MCF 10A (cell line): ENCODE results near the gene HNRNPUL1. TPM values are rescaled to one million over a fixed set of nuclear protein-coding genes. Genes with fewer than 3 reads are reported as not detected.

Experiments
- BruUV-seq: library from RNA; stranded (reverse); fragments of 400-500 nt; replicated peaks from 2 replicates; lab custom pipeline; 2021; lab: Mats Ljungman, UMichigan
- CTCF ChIA-PET: fragments of 300-600 bp; sonication (Branson Sonifier 250); formaldehyde crosslinking; extraction: SDS; loops from one replicate; lab custom pipeline; 2021; ENCODE audit warnings: antibody characterized with exemption, inconsistent platforms; lab: Yijun Ruan, JAX
- POLR2A ChIA-PET: fragments of 300-600, 350-650 bp; sonication (Branson Sonifier 250); formaldehyde crosslinking; extraction: SDS; loops from one replicate; lab custom pipeline; 2020; ENCODE audit warnings: antibody characterized with exemption, inconsistent platforms; lab: Yijun Ruan, JAX
- DNase-seq: peaks from one replicate; pipeline ENCODE4 v3.0.0-alpha.2; 2018; ENCODE audit not compliant: unreplicated experiment
- H3K27ac Mint-ChIP-seq: one replicate; pipeline ENCODE4 v1.8.0; 2022; ENCODE audit warnings: mild to moderate bottlenecking, low read depth, mixed read lengths; ENCODE audit not compliant: unreplicated experiment
- H3K27me3 Mint-ChIP-seq: one replicate; pipeline ENCODE4 v1.8.0; 2022; ENCODE audit warnings: mixed read lengths; ENCODE audit not compliant: insufficient read depth, unreplicated experiment
- H3K36me3 Mint-ChIP-seq: one replicate; pipeline ENCODE4 v1.8.0; 2022; ENCODE audit warnings: mild to moderate bottlenecking, moderate library complexity, mixed read lengths; ENCODE audit not compliant: insufficient read depth, unreplicated experiment
- H3K4me1 Mint-ChIP-seq: one replicate; pipeline ENCODE4 v1.8.0; 2022; ENCODE audit warnings: mixed read lengths; ENCODE audit not compliant: insufficient read depth, unreplicated experiment
- H3K4me3 Mint-ChIP-seq: one replicate; pipeline ENCODE4 v1.8.0; 2022; ENCODE audit warnings: mild to moderate bottlenecking, moderate library complexity, mixed read lengths; ENCODE audit not compliant: unreplicated experiment
- H3K9me3 Mint-ChIP-seq: one replicate; pipeline ENCODE4 v1.8.0; 2022; ENCODE audit warnings: mixed read lengths; ENCODE audit not compliant: unreplicated experiment
- CTCF ChIP-seq: fragments of 200-600 bp; IDR thresholded peaks from one replicate; pipeline ENCODE4 v1.8.0; 2022; ENCODE audit warnings: antibody characterized with exemption, mild to moderate bottlenecking; ENCODE audit not compliant: unreplicated experiment
- intact Hi-C: fragments of 100-400 bp; cut with micrococcal nuclease; formaldehyde crosslinking; loops from 2 replicates; pipeline ENCODE4 v1.14.1; 2022
- total RNA-seq: library from RNA; stranded (reverse); gene quantifications from 2 replicates; pipeline ENCODE4 v1.2.3, GENCODE V29; 2022

The HNRNPUL1 gene
- total RNA-seq, 1 experiment from 2014 or later, result 204 TPM

DNA sequence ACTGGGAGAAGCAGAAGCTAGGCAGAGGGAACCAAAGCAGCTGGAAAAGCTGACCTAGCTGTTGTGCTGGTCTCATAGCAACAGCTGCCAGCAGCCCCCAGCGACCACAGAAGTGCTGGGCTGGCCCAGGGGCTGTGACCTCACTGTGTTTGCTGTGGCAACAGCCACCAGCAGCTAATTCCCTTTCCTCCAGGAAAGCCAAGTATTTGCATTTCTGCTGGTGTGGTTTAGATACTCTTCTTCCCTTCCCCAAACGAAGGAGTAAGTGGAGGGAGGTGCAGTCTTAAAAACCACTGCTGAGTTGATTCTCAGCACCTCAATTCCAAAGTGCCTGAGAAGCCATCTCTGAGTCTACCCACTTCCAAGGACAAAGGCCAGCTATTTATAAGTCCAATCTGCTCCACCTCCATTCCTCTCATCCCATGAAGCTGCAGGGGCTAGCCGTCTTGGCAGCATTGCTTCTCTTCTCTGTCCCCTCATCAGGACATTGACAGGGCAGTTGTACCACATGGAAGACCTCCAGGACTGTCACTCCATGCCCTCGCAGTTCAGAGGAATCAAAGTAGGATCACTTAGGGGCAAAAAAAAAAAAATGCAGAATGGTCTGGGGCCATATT lies 34.3 kb downstream of the HNRNPUL1 start:
- DNase-seq, result no peak
- H3K36me3 Mint-ChIP-seq, result peaks cover 92% of the 10 kb centered on the region
- no peak for TF ChIP-seq CTCF
- CTCF ChIA-PET, result interaction anchor here (0.6 to 3.8 kb wide), 4 partner anchors 10 to 947 kb away, joined by 3 to 25 read pairs (median 4); no protein-coding TSS in a partner anchor
- no peaks in the 10 kb centered on the region for H3K9me3 Mint-ChIP-seq
- H3K4me3 Mint-ChIP-seq, result no peak overlapping the region
- H3K4me1 Mint-ChIP-seq, result no peaks in the 10 kb centered on the region
- no TSS peak for BruUV-seq
- intact Hi-C loops, result no loop called here
- no peaks in the 10 kb centered on the region for H3K27me3 Mint-ChIP-seq
- POLR2A ChIA-PET, result interaction anchor here (0.6 to 1.4 kb wide), 3 partner anchors 11 to 47 kb away, joined by 3 to 4 read pairs (median 3); no protein-coding TSS in a partner anchor
- H3K27ac Mint-ChIP-seq, result no peak overlapping the region

GRCh38 chr19:41299046-41299754 lies 35.0 kb downstream of the HNRNPUL1 start:
- intact Hi-C loops, result no loop called here
- POLR2A ChIA-PET, result interaction anchor here (0.6 to 1.4 kb wide), 3 partner anchors 8 to 48 kb away, joined by 3 read pairs; no protein-coding TSS in a partner anchor
- no peaks in the 10 kb centered on the region for H3K9me3 Mint-ChIP-seq
- H3K27me3 Mint-ChIP-seq, result no peaks in the 10 kb centered on the region
- peaks cover 92% of the 10 kb centered on the region for H3K36me3 Mint-ChIP-seq
- no peak overlapping the region for H3K27ac Mint-ChIP-seq
- CTCF ChIA-PET, result interaction anchor here (0.6 to 3.8 kb wide), 4 partner anchors 9 to 947 kb away, joined by 3 to 25 read pairs (median 4); no protein-coding TSS in a partner anchor
- no peak overlapping the region for H3K4me3 Mint-ChIP-seq
- H3K4me1 Mint-ChIP-seq, result no peaks in the 10 kb centered on the region
- no peak for TF ChIP-seq CTCF
- no TSS peak for BruUV-seq
- no peak for DNase-seq

DNA sequence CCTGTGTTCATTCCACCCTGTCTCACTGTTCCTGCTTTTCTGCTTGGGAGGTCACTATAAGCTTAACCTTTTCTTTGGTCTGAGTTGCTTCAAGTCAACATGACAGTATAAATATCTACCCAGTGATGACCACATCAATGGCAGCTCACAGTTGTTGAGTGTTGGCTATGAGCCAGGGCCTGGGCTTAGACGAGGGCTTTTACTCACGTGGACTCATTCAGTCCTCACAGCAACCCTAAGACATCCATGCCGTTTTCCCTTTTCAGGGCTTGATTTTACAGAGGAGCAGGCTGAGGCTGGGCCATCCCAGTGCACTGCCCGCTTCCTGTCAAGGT lies 35.5 kb downstream of the HNRNPUL1 start:
- Mint-ChIP-seq H3K27me3 (no peaks in the 10 kb centered on the region), H3K27ac (no peak overlapping the region), H3K36me3 (peaks cover 92% of the 10 kb centered on the region), H3K4me1 (no peaks in the 10 kb centered on the region), H3K9me3 (no peaks in the 10 kb centered on the region), H3K4me3 (no peak overlapping the region)
- no peak for TF ChIP-seq CTCF
- no TSS peak for BruUV-seq
- ChIA-PET CTCF (interaction anchor here (0.6 to 3.8 kb wide), 2 partner anchors 8 to 16 kb away, joined by 3 to 25 read pairs; no protein-coding TSS in a partner anchor), POLR2A (interaction anchor here (0.6 kb wide), 1 partner anchor 8 kb away, joined by 3 read pairs; no protein-coding TSS in a partner anchor)
- DNase-seq, result peak; percentile 14
- intact Hi-C loops, result no loop called here

DNA sequence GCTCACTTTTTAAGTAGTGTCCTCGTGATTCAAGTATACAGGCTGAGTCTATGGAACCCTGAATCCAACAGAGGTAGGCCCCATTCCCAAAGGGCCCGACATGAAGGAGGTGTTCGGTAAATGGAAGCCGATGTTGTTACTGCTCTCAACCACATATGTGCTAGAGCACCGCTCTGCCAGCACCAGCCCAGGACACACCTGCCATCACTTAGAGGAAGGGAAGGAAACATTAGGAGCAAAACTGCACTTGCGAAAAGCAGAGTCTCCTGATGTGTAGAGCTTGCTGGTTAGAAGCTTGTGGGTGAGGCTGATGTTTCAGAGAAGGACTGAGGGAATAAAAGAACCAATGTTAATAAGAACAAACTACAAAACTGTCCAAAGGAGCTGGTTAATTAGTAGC lies 36.4 kb downstream of the HNRNPUL1 start:
- H3K36me3 Mint-ChIP-seq, result peaks cover 92% of the 10 kb centered on the region
- no peaks in the 10 kb centered on the region for H3K9me3 Mint-ChIP-seq
- CTCF ChIA-PET, result interaction anchor here (0.7 to 3.8 kb wide), 3 partner anchors 8 to 53 kb away, joined by 4 to 25 read pairs (median 9); no protein-coding TSS in a partner anchor
- no peak for TF ChIP-seq CTCF
- no peaks in the 10 kb centered on the region for H3K27me3 Mint-ChIP-seq
- no peak overlapping the region for H3K27ac Mint-ChIP-seq
- H3K4me1 Mint-ChIP-seq, result no peaks in the 10 kb centered on the region
- BruUV-seq, result no TSS peak
- no peak for DNase-seq
- no peak overlapping the region for H3K4me3 Mint-ChIP-seq
- POLR2A ChIA-PET, result interaction anchor here (0.9 to 1.5 kb wide), 3 partner anchors 15 to 38 kb away, joined by 3 to 6 read pairs (median 6); partner anchors contain the start of gene HNRNPUL1
- intact Hi-C loops, result no loop called here
